ENCODE data around the gene HM13.

Gene HM13

DNA sequence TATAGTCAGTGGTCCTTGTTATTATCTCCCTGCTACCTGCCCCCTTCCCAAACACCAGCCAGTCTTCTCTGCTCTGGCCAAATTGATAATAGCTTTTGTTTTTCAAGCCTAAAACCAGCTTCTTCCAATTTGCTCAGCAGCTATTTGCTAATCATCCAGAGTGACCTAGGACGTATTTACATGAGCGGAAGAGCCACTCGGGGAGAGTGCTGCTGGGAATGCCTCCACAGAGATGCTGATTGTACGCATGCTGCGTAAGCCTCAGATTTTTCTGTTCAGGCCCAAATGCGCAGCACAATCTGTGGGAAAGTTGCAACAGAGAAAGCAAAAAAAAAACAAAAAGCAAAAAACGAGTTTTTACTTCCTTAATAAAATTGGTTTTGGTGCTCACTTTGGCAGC lies 66.5 kb downstream of the HM13 start:
- no peak overlapping the region for H3K27ac ChIP-seq (replicated peaks)
- TF ChIP-seq POLR2AphosphoS5 (IDR thresholded peaks at IDR 0.05; ENCODE audit: low read depth) (no peak), GABPA (IDR thresholded peaks at IDR 0.05; ENCODE audit: low read depth) (no peak), SPI1 (IDR thresholded peaks at IDR 0.05; ENCODE audit: borderline replicate concordance, low read depth) (no peak)
- TF ChIP-seq, protein P1, sequence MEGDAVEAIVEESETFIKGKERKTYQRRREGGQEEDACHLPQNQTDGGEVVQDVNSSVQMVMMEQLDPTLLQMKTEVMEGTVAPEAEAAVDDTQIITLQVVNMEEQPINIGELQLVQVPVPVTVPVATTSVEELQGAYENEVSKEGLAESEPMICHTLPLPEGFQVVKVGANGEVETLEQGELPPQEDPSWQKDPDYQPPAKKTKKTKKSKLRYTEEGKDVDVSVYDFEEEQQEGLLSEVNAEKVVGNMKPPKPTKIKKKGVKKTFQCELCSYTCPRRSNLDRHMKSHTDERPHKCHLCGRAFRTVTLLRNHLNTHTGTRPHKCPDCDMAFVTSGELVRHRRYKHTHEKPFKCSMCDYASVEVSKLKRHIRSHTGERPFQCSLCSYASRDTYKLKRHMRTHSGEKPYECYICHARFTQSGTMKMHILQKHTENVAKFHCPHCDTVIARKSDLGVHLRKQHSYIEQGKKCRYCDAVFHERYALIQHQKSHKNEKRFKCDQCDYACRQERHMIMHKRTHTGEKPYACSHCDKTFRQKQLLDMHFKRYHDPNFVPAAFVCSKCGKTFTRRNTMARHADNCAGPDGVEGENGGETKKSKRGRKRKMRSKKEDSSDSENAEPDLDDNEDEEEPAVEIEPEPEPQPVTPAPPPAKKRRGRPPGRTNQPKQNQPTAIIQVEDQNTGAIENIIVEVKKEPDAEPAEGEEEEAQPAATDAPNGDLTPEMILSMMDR (IDR thresholded peaks at IDR 0.05; ENCODE audit: insufficient read depth, low read length) = no peak
- TF ChIP-seq, protein P2, sequence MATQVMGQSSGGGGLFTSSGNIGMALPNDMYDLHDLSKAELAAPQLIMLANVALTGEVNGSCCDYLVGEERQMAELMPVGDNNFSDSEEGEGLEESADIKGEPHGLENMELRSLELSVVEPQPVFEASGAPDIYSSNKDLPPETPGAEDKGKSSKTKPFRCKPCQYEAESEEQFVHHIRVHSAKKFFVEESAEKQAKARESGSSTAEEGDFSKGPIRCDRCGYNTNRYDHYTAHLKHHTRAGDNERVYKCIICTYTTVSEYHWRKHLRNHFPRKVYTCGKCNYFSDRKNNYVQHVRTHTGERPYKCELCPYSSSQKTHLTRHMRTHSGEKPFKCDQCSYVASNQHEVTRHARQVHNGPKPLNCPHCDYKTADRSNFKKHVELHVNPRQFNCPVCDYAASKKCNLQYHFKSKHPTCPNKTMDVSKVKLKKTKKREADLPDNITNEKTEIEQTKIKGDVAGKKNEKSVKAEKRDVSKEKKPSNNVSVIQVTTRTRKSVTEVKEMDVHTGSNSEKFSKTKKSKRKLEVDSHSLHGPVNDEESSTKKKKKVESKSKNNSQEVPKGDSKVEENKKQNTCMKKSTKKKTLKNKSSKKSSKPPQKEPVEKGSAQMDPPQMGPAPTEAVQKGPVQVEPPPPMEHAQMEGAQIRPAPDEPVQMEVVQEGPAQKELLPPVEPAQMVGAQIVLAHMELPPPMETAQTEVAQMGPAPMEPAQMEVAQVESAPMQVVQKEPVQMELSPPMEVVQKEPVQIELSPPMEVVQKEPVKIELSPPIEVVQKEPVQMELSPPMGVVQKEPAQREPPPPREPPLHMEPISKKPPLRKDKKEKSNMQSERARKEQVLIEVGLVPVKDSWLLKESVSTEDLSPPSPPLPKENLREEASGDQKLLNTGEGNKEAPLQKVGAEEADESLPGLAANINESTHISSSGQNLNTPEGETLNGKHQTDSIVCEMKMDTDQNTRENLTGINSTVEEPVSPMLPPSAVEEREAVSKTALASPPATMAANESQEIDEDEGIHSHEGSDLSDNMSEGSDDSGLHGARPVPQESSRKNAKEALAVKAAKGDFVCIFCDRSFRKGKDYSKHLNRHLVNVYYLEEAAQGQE (IDR thresholded peaks at IDR 0.05; ENCODE audit: insufficient replicate concordance, low read depth) = no peak
- H3K27me3 ChIP-seq (ENCODE audit: insufficient read depth, poor library complexity, severe bottlenecking) = no peaks in the 10 kb centered on the region
- DNase-seq (ENCODE audit: low read depth in 1 of 2, low spot score in 1 of 2) = no peak
- no peak overlapping the region for H3K4me3 ChIP-seq (replicated peaks; ENCODE audit: insufficient read depth, low read length)

DNA sequence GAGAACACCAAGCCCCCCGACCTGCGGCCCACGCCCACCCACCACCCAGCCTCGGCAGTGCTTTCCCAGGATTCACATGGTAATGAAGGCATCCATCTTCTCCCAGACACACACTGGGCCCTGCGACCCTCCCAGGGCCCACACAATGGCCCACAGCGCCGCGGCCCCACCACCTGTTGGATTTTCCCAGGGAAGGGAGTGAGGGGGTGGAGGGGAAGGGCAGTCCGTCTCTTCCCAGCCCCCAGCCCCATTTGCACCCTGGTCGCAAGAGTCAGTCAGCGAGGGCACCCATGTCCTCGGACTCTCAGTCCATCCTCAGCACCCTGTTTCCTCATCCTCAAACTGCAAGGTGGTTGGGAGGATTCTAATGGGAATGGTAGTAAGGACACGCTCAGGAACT lies 67.1 kb downstream of the HM13 start:
- TF ChIP-seq, protein P1 (IDR thresholded peaks at IDR 0.05; ENCODE audit: insufficient read depth, low read length) = no peak
- TF ChIP-seq POLR2AphosphoS5 (IDR thresholded peaks at IDR 0.05; ENCODE audit: low read depth) = no peak
- TF ChIP-seq GABPA (IDR thresholded peaks at IDR 0.05; ENCODE audit: low read depth) = no peak
- no peak for TF ChIP-seq SPI1 (IDR thresholded peaks at IDR 0.05; ENCODE audit: borderline replicate concordance, low read depth)
- Histone ChIP-seq H3K4me3 (replicated peaks; ENCODE audit: insufficient read depth, low read length) (no peak overlapping the region), H3K27ac (replicated peaks) (no peak overlapping the region), H3K27me3 (ENCODE audit: insufficient read depth, poor library complexity, severe bottlenecking) (no peaks in the 10 kb centered on the region)
- no peak for DNase-seq (ENCODE audit: low read depth in 1 of 2, low spot score in 1 of 2)

DNA sequence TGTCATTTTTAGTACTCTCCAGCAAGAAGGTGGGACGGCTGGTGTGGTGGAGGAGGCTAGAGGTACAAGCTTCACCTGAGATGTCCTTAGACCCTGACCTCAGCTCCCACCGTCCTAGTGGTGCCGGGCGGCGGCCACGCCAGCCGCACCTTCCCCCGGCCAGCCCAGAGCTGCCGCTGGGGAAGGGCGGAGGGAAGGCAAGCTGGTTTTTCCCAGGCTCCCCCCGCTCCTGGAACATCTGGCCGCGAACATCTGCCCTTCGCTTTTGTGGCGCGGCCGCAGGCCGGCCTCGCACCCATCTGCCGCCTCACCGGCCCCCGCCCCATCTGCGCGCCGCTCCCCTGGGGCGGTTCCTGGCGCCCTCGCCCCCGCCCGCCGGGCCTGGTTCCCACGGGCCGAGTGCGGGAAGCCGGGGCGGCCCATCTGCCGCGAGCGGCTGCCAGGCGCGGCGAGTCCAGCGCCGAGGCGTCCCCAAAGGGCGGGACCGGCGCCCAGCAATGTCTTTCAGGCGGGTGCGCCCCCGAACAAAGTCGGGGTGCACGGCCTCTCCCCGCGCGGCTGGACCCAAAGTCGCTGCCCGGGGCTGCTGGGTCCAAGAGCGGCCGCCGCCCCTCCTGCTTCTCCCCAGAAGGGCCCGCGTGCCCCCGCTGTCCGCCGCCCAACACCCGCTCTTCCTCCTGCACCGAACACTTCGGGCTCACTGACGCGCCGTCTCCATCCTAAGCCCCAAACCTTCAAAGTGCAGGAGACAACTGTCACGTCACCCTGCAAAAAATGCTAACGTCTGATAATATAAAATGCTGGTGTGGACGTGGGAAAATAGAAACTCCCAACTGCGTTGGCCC lies 73.5 kb downstream of the HM13 start:
- no peak overlapping the region for H3K27ac ChIP-seq (replicated peaks)
- TF ChIP-seq POLR2AphosphoS5 (IDR thresholded peaks at IDR 0.05; ENCODE audit: low read depth) (no peak), GABPA (IDR thresholded peaks at IDR 0.05; ENCODE audit: low read depth) (no peak), SPI1 (IDR thresholded peaks at IDR 0.05; ENCODE audit: borderline replicate concordance, low read depth) (no peak)
- TF ChIP-seq, protein P2 (IDR thresholded peaks at IDR 0.05; ENCODE audit: insufficient replicate concordance, low read depth) = no peak
- TF ChIP-seq, protein P1 (IDR thresholded peaks at IDR 0.05; ENCODE audit: insufficient read depth, low read length) = no peak
- H3K4me3 ChIP-seq (replicated peaks; ENCODE audit: insufficient read depth, low read length) = peak overlapping the region; percentile 31
- H3K27me3 ChIP-seq (ENCODE audit: insufficient read depth, poor library complexity, severe bottlenecking) = peaks cover 10% of the 10 kb centered on the region
- no peak for DNase-seq (ENCODE audit: low read depth in 1 of 2, low spot score in 1 of 2)

Data from HL-60 (cell line).